Aorta (tissue), 5 donors: Measurements from ENCODE around the gene SYT3. TPM values are rescaled to one million over a fixed set of nuclear protein-coding genes. Genes with fewer than 3 reads are reported as not detected.
"Not testable (repeated sequence)": the region's sequence is repeated elsewhere in the genome, so short reads cannot be mapped to it uniquely, and the experiment has no call there.

ENCODE experiments used
- ATAC-seq: fragments of 200-7000 bp; cut with Tn5 transposase; one replicate; pipeline ENCODE4 v1.9.1; 2022; ENCODE audit warnings: moderate library complexity; ENCODE audit not compliant: low FRiP score
- DNase-seq, 2 donors: peaks; one replicate each; pipeline ENCODE4 v3.0.0-alpha.2; 2020
- H3K27ac ChIP-seq, 2 donors: one replicate each; pipeline ENCODE4 v1.5.1; 2013; ENCODE audit warnings: low read length in 2 of 2, mild to moderate bottlenecking in 2 of 2, moderate library complexity in 2 of 2, control low read depth in 1 of 2, inconsistent platforms in 1 of 2, low read depth in 1 of 2
- H3K27me3 ChIP-seq, 2 donors: one replicate each; pipeline ENCODE4 v1.6.1; 2013; ENCODE audit warnings: control low read depth in 1 of 2, low read length in 1 of 2, mild to moderate bottlenecking in 1 of 2, moderate library complexity in 1 of 2; ENCODE audit not compliant: insufficient read depth in 2 of 2, control insufficient read depth in 1 of 2
- H3K36me3 ChIP-seq, 2 donors: one replicate each; pipeline ENCODE4 v1.6.1; 2013; ENCODE audit warnings: control low read depth in 1 of 2, low read length in 1 of 2, mild to moderate bottlenecking in 1 of 2; ENCODE audit not compliant: insufficient read depth in 2 of 2, control insufficient read depth in 1 of 2
- H3K4me1 ChIP-seq, 2 donors: one replicate each; pipeline ENCODE4 v1.6.1; 2013; ENCODE audit warnings: low read length in 2 of 2, control low read depth in 1 of 2, mild to moderate bottlenecking in 1 of 2, moderate library complexity in 1 of 2; ENCODE audit not compliant: insufficient read depth in 2 of 2, control insufficient read depth in 1 of 2
- H3K4me3 ChIP-seq, 2 donors: one replicate each; pipeline ENCODE4 v1.5.1; 2013; ENCODE audit warnings: low read length in 2 of 2, control low read depth in 1 of 2, mild to moderate bottlenecking in 1 of 2
- H3K9me3 ChIP-seq: one replicate; pipeline ENCODE4 v1.6.1; 2013; ENCODE audit warnings: mild to moderate bottlenecking, low read length; ENCODE audit not compliant: control insufficient read depth
- WGBS, 2 donors: extraction: QIAGEN DNeasy Blood & Tissue Kit; methylation state at CpG; one replicate each; pipeline ENCODE4 v1.1.7; 2013; 5-methylcytosine and 5-hydroxymethylcytosine counted together
- intact Hi-C, 2 donors: fragments of 100-400 bp; cut with DNase I; formaldehyde crosslinking; loops; one replicate each; pipeline versions ENCODE4 v1.14.2 to v1.15.0; 2022
- polyA plus RNA-seq, 2 donors: library from polyadenylated mRNA; stranded (reverse); fragments of 200-250 nt; gene quantifications; one replicate each; pipeline ENCODE4 v1.2.3, GENCODE V29; 2013
- total RNA-seq, 2 donors: library from RNA; stranded (reverse); fragmentation: NEBNext Ultra II Directional; extraction: Animal tissue kit (Norgen Biotek cat#: 25700); gene quantifications; one replicate each; pipeline ENCODE4 v1.2.1, GENCODE V29; 2021
- donor health status: healthy with polysubstance abuse.
- donor health status: Bipolar disorder and iron deficiency.
- donor health status: DM: no; HTN: no; CAD: no.
- donor health status: DM: no; HTN: no; CAD: no.
- donor health status: DM: yes; HTN: yes; CAD: no.

SYT3 gene
- total and polyA plus RNA-seq, 4 donors, result 0.45 to 0.55 TPM; not detected in 2

GRCh38 chr19:50602496-50602895, 37.2 kb downstream of the SYT3 start:
- no peak for ATAC-seq
- 75 to 83% methylated on average over 6 of the region's 6 CpGs for WGBS, 2 donors
- Histone ChIP-seq H3K9me3 (peaks cover 3% of the 10 kb centered on the region), H3K27ac (no peak overlapping the region), H3K27me3 (no peaks in the 10 kb centered on the region), H3K4me1 (no peaks in the 10 kb centered on the region), H3K36me3 (no peaks in the 10 kb centered on the region), H3K4me3 (no peak overlapping the region)
- intact Hi-C loops, result no loop called here
- DNase-seq, result no peak

DNA sequence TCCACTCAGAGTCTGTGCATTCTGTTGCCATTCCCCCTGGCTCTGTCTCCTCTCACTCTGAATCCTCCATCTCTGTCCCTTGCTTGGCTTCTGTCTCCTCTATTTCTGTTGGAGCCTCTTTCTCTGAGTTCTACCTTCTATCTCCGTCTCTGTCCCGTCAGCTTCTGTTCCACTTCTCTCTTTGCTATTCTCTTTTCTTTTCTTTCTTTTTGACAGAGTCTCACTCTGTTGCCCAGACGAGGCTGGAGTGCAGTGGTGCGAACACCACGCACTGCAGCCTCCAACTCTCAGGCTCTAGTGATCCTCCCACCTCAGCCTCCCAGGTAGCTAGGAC, 37.6 kb downstream of the SYT3 start:
- DNase-seq, result no peak
- Histone ChIP-seq H3K9me3 (peaks cover 3% of the 10 kb centered on the region), H3K4me3 (no peak overlapping the region), H3K27me3 (no peaks in the 10 kb centered on the region), H3K27ac (no peak overlapping the region), H3K4me1 (no peaks in the 10 kb centered on the region), H3K36me3 (no peaks in the 10 kb centered on the region)
- WGBS, 2 donors, result 80 to 81% methylated on average over 5 of the region's 5 CpGs
- ATAC-seq, result no peak
- intact Hi-C loops, result no loop called here

DNA sequence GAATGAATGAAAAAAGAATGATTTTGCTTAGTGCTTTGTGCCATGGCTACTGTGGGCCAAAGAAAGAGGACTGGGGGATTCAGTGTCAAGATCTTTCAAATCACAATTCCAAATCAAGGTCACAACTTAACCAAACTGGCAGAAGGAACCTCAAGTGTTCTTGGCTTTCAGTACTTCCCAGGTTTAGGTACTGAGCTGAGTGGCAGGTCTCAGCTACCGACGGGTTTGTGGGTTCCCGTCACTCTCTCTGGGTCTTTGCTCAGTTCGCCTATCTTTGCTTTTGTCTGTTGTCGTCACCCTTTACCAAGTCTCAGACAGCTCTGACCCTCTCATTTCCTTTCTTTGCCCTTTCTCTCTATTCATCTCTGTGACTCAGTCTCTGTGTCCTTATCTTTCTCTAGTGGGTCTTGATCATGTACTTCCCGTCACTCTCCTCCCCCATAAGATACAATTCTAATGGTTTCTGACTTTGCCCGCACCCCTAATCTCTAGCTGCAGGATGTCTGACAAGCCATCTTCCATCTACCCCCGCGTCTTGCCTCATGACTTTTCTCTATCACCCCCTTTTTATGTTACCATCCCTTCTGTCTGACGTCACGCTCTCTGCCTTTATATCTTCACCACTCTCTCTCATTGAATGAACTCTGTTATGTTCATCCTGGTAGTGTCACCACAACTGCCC, 38.1 kb downstream of the SYT3 start:
- Histone ChIP-seq H3K36me3 (no peaks in the 10 kb centered on the region), H3K4me3 (no peak overlapping the region), H3K27me3 (no peaks in the 10 kb centered on the region), H3K4me1 (no peaks in the 10 kb centered on the region), H3K27ac (no peak overlapping the region), H3K9me3 (peaks cover 2% of the 10 kb centered on the region)
- no peak for ATAC-seq
- intact Hi-C loops, result no loop called here
- 65 to 71% methylated on average over 11 of the region's 11 CpGs for WGBS, 2 donors
- DNase-seq, result no peak

DNA sequence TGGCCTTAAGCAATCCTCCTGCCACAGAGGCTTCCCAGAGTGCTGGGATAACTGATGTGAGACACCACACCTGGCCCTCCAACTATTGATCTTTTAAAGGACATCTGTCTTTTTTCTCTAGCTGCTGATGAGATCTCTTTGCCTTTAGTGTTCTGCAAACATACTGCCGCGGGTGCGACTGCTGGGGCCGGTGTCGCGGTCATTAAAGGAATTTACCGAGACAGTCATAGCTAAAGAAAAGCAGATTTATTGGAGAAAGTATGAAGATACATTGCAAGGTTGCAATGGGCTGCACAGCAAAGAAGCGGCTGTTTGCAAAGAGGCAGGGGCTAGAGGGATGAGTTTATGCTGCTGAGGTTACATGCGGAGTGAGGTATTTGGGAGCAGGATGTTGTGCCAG, 40.3 kb downstream of the SYT3 start:
- 79 to 84% methylated on average over 9 of the region's 9 CpGs for WGBS, 2 donors

DNA sequence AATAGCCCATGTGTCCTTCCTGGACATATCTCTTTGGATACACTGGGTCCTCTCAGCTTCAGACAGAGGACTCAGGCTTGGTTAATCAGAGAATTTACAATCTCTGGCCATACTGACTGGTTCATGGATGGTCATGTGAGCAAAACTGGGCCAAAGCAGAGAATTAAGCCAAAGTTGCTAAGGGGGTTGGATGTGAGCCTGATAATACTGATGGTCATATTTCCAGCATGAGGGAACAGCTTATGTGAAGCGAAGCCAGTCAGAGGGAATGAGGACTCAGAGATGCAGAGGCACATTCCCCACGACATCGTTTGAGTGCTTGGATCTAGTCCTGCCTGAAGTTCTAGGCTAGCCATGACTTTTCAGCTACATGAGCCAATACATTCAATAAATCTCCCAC, 49.5 kb downstream of the SYT3 start:
- WGBS, 2 donors, result 1 to 10% methylated on average over 3 of the region's 3 CpGs
- intact Hi-C loops, result no loop called here
- H3K27me3 ChIP-seq, result peaks cover 0 to 1% of the 10 kb centered on the region in 2 donors
- no peak overlapping the region for H3K4me3 ChIP-seq
- ATAC-seq (no peak), DNase-seq (no peak)
- no peaks in the 10 kb centered on the region for H3K4me1 ChIP-seq
- no peak overlapping the region for H3K27ac ChIP-seq
- no peaks in the 10 kb centered on the region for H3K9me3 ChIP-seq
- H3K36me3 ChIP-seq, result no peaks in the 10 kb centered on the region

More for the DNA sequence above, 40.3 kb downstream of the SYT3 start:
- H3K27ac ChIP-seq, result no peak overlapping the region
- no peaks in the 10 kb centered on the region for H3K9me3 ChIP-seq
- no peaks in the 10 kb centered on the region for H3K4me1 ChIP-seq
- no peaks in the 10 kb centered on the region for H3K36me3 ChIP-seq
- ATAC-seq (no peak), DNase-seq (no peak)
- no peak overlapping the region for H3K4me3 ChIP-seq
- H3K27me3 ChIP-seq, result no peaks in the 10 kb centered on the region
- intact Hi-C loops, result no loop called here

GRCh38 chr19:50581795-50582660, 57.7 kb downstream of the SYT3 start:
- DNase-seq, H3K36me3 ChIP-seq, H3K4me3 ChIP-seq, ATAC-seq, intact Hi-C loops, H3K9me3 ChIP-seq, H3K4me1 ChIP-seq, H3K27me3 ChIP-seq, H3K27ac ChIP-seq: not testable (repeated sequence)
- WGBS, 2 donors, result 87 to 88% methylated on average over 21 to 23 of the region's 24 CpGs

GRCh38 chr19:50580970-50581634, 58.6 kb downstream of the SYT3 start:
- Histone ChIP-seq H3K36me3 (no peaks in the 10 kb centered on the region), H3K27ac (no peak overlapping the region), H3K4me1 (no peaks in the 10 kb centered on the region), H3K27me3 (no peaks in the 10 kb centered on the region), H3K4me3 (no peak overlapping the region), H3K9me3 (no peaks in the 10 kb centered on the region)
- no peak for ATAC-seq
- WGBS, 2 donors, result 72 to 77% methylated on average over 13 of the region's 13 CpGs
- DNase-seq, result no peak
- intact Hi-C loops, result no loop called here

DNA sequence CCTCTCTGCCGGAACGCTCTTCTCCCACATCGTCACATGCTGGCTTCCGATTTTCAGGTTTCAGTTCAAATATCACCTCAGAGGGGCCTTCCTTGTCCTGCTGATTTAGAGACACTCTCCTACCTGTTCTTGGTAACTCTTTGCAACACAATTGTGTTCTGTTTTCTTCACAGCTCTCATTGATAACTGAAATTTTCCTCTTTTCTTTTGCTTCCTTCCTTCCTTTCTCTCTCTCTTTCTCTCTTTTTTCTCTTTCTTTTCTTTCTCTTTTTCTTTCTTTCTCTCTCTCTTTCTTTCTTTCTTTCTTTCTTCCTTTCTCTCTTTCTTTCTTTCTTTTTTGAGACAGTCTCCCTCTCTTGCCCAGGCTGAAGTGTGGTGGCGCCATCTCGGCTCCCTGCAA, 59.4 kb downstream of the SYT3 start:
- intact Hi-C loops, result no loop called here
- no peaks in the 10 kb centered on the region for H3K4me1 ChIP-seq
- H3K4me3 ChIP-seq, result no peak overlapping the region
- H3K27ac ChIP-seq, result no peak overlapping the region
- 93 to 96% methylated on average over 6 of the region's 6 CpGs for WGBS, 2 donors
- no peak for DNase-seq
- H3K27me3 ChIP-seq, result no peaks in the 10 kb centered on the region
- H3K36me3 ChIP-seq, result no peaks in the 10 kb centered on the region
- no peak for ATAC-seq
- no peaks in the 10 kb centered on the region for H3K9me3 ChIP-seq
